ENCODE data around the gene SIDT1.

GRCh38 chr3:113575206-113575605 is 42.9 kb downstream of the SIDT1 start:
- TF ChIP-seq, protein P1, sequence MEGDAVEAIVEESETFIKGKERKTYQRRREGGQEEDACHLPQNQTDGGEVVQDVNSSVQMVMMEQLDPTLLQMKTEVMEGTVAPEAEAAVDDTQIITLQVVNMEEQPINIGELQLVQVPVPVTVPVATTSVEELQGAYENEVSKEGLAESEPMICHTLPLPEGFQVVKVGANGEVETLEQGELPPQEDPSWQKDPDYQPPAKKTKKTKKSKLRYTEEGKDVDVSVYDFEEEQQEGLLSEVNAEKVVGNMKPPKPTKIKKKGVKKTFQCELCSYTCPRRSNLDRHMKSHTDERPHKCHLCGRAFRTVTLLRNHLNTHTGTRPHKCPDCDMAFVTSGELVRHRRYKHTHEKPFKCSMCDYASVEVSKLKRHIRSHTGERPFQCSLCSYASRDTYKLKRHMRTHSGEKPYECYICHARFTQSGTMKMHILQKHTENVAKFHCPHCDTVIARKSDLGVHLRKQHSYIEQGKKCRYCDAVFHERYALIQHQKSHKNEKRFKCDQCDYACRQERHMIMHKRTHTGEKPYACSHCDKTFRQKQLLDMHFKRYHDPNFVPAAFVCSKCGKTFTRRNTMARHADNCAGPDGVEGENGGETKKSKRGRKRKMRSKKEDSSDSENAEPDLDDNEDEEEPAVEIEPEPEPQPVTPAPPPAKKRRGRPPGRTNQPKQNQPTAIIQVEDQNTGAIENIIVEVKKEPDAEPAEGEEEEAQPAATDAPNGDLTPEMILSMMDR (IDR thresholded peaks at IDR 0.05): no peak
- no peak for TF ChIP-seq POLR2A (IDR thresholded peaks at IDR 0.05)
